GM21381 (cell line): ENCODE results near the gene IFT122.
A peak's percentile ranks its signal among the peaks of the same experiment; 100 is the strongest.

Source experiments
- ATAC-seq: cut with Tn5 transposase; IDR thresholded peaks from one replicate; pipeline ENCODE4 v1.9.1; 2021; ENCODE audit warnings: mild to moderate bottlenecking, moderate library complexity; ENCODE audit not compliant: unreplicated experiment

The IFT122 gene

GRCh38 chr3:129415830-129416229 lies 24.2 kb upstream of the IFT122 start:
- ATAC-seq: no peak

DNA sequence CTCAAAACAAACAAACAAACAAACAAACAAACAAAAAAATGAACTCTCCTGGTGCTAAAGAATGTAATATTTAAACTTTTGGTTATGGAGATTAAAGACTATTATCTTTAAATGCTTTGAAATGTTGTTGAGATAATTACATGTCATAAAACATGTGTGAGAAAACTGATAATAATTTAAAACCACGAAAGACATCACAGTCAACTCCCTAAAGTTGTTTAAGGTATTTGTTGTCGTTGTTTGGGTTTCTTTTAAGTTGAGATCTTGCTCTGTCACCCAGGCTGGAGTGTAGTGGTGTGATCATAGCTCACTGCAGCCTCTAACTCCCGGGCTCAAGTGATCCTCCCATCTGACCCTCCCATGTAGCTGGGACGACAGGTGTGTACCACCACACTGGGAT lies 23.6 kb upstream of the IFT122 start:
- no peak for ATAC-seq

- no peak for ATAC-seq
Measured at GRCh38 chr3:129417326-129417725, 22.7 kb upstream of the IFT122 start.

DNA sequence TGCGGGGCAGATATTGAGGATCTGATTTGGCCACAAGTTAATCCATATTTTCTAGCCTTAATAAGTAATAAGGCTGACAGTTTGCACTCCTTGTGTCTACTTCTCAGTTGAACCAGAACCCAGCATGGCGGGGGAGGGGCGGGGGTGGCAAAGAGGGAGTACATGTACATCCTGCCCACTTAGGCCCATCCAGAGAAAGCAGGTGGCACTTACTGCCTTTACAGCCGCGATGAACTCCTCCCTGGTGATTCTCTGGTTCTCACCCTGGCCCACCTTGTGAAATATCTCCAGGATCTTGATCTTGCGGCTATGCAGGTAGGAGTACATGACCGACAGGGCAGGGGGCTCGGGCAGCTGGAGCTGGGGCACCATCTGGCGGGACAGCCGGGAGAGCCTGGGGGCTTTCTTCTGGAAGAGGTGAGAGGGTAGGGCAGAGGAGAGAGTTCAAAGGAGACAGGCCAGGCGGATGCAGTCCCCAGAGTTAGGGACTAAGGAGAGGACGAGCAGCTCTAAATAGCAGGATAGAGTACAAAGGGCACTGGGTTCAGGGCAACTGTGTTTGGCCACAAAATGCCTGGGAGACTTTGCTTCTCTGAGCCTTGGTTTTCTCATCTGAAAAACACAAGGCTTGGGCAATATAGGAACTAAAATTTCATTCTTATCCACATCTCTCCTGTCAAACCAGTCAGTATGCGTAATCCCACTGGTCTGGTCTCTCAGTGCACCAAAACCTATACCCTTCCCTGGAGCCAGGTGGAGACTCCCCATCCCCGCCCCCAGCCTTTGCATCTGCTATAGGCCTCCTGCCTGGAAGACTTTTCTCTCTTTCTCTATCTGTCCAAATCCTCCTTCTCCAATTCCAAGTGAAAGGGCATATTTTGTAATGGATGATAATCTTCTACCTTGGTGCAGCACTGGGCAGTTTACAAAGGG lies 21.7 kb upstream of the IFT122 start:
- no peak for ATAC-seq

DNA sequence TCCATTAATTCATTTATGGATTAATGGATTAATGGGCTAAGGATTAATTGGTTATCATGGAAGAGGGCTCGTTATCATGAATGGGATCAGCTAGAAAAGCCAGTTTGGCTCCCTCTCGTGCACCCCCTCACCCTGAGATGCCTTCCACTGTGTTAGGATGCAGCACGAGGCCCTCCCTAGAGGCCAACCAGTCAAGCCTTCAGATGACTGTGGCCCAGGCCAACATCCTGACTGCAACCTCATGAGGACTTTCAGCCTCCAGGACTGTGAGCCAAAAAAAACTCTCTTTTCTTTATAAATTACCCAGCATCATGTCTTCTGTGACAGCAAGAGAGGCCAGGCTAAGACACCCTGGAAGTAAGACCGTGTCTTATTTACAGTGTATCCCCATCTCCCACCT lies 20.5 kb upstream of the IFT122 start:
- no peak for ATAC-seq

- no peak for ATAC-seq
Measured at GRCh38 chr3:129421236-129421883, 18.7 kb upstream of the IFT122 start.

GRCh38 chr3:129421988-129422745 lies 17.9 kb upstream of the IFT122 start:
- ATAC-seq: no peak

DNA sequence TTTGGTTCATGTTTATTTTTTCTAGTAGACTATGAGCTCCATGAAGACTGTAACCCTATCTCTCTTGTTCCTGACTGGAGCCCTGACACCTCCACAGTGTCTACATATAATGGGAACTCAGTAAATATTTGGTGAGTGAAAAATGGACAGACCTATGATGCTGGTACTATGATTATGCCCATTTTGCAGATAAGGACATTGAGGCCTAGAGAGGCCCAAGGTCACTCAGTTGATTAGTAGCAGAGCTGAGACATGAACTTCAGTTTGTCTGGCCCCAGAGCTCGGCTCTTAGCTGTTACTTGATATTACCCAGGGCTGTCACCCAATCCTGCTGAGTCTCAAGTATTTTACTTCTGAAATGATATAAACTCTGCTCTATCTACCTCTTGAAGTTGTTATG lies 17.1 kb upstream of the IFT122 start:
- no peak for ATAC-seq

GRCh38 chr3:129424185-129424841 lies 15.7 kb upstream of the IFT122 start:
- ATAC-seq: peak; percentile 55

DNA sequence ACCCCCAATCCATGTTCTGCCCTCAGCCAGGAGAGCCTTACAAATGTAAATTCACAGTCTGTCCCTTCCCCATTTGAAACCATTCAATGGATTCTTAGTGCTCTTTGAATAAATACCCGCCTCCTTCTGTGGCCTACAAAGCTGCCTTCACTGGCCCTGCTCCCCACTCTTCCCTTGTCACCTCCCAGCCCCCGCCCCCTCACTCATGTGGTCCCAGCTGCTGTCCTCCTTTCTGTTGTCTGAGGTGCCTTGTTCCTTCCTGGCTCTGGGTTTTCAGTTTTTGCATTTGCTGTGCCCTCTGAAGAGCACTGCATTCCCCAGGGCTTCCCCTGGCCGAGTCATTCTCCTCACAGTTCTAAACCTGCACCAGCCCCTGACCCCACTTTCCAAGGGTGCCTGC lies 14.8 kb upstream of the IFT122 start:
- ATAC-seq: no peak

DNA sequence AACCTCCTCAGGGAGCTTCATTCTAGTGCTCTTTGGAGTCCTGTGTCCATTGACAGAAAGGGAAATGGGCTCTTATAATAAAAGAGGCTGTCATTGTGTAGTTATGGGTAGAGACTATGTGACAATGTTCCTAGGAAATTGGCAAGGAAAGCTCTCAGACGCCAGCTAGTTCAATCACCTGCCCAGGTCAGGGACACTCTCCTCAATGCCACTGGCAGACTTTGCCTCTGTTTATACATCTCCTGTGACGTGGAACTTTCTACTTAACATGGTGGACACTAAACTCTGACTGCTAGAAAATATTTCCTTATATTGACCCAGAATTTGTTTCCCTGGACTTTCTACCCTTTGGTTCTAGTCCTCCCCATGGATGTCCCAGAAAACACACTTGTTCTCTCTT lies 14.4 kb upstream of the IFT122 start:
- no peak for ATAC-seq

GRCh38 chr3:129428007-129428375 lies 12.0 kb upstream of the IFT122 start:
- ATAC-seq: no peak

DNA sequence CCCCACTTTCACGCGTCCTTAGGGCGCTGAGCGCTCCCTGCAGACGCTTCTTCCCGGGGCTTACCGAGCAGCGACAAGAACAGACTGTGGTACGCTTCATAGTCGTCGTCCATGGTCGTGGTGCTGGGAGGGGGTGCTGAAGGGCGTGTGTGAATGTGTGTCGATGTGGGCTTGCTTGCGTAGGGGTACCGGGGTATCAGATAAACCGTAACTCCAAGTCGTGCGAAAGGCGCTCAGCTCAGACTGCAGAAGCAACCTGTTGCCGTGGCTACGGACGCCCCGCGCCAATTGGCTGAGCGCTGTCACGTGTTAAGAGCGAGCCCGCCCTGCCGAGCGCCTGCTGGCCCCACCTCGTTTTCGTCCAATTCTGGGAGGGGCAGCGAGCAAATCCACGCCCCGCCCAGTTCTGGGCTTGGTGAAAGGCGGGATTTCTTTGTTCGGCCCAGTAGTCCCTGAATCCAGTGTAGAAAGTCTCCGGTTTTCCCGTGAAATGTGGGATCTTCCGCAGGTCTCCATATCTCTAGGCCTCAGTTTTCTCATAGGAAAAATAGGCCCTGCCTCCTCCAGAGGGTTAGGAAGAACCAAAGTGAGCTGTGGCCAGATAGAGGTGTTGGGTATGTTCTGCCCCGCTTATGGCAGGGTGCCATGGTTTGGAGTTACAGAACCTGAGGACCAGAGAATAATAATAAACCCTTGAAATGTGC lies 11.5 kb upstream of the IFT122 start, which contains the start of gene EFCAB12:
Gene EFCAB12, minus strand, starts transcription at position 261 of the 704 bp plus-strand sequence. Its CDS starts 148 bp downstream, at position 113.
- peak; percentile 87 for ATAC-seq

DNA sequence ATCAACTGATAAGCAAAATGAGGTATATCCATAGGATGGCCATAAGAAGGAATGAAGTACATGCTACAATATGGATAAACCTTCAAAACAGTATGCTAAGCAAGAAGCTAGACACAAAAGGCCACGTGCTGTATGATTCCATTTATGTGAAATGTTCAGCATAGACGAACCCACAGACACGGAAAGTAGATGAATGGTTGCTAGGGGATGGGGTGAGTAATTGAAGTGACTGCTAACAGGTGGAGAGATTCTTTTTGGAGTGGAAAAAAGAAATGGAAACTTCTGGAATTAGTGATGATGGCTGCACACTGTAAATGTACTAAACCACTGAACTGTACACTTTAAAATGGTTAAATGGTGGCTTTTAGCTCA lies 11.0 kb upstream of the IFT122 start:
- ATAC-seq: no peak

GRCh38 chr3:129429602-129430001 lies 10.4 kb upstream of the IFT122 start:
- no peak for ATAC-seq

DNA sequence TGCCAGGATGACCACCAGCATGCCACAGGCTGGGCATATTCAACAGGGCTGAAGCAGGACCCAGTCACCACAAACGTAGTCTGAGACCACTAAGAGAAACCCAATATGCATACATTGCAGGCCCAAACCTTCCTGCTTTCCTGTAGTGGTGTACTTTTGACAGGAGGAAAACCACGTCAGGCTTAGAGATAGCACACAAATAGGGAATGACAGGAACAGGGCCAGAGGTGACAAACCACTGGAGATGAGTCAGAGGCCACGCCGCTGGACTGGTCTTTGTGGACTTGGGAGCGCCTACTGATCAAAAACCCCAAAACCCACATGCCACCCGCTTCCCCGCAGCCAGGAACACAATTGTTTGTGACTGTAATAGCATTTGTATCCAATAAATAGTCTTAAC lies 8.0 kb upstream of the IFT122 start:
- no peak for ATAC-seq

- ATAC-seq: no peak
Measured at GRCh38 chr3:129432671-129433070, 7.4 kb upstream of the IFT122 start.

- ATAC-seq: no peak
Measured at GRCh38 chr3:129433565-129433964, 6.5 kb upstream of the IFT122 start.

GRCh38 chr3:129434140-129434539 lies 5.9 kb upstream of the IFT122 start:
- no peak for ATAC-seq

- ATAC-seq: no peak
Measured at GRCh38 chr3:129435367-129435766, 4.7 kb upstream of the IFT122 start.
